Peyer's patch (tissue), 4 donors: Measurements from ENCODE around the gene NPLOC4. TPM values are rescaled to one million over a fixed set of nuclear protein-coding genes. Genes with fewer than 3 reads are reported as not detected.

Experiments
- DNase-seq, 3 donors: peaks; one replicate each; pipeline ENCODE4 v3.0.0-alpha.2; 2017 to 2019
- H3K27ac ChIP-seq, 4 donors: fragments of 200-600 bp; sonication (generic); one replicate each; pipeline ENCODE4 v1.5.1; 2016 to 2019
- H3K27me3 ChIP-seq, 2 donors: fragments of 200-600 bp; sonication (generic); one replicate each; pipeline ENCODE4 v1.5.1; 2019
- H3K36me3 ChIP-seq, 3 donors: fragments of 200-600 bp; sonication (generic); one replicate each; pipeline ENCODE4 v1.5.1; 2016 to 2019
- H3K4me1 ChIP-seq, 4 donors: fragments of 200-600 bp; sonication (generic); one replicate each; pipeline ENCODE4 v1.5.1; 2016 to 2019
- H3K4me3 ChIP-seq, 4 donors: fragments of 200-600 bp; sonication (generic); 1 replicate in 3 of 4; 2 replicates in 1 of 4; pipeline ENCODE4 v1.5.1; 2016 to 2019; ENCODE audit warnings: mild to moderate bottlenecking in 1 of 4
- H3K9me3 ChIP-seq, 4 donors: fragments of 200-600 bp; sonication (generic); one replicate each; pipeline ENCODE4 v1.5.1; 2016 to 2019; ENCODE audit warnings: mild to moderate bottlenecking in 1 of 4
- POLR2A ChIP-seq, 2 donors: fragments of 450-650 bp; IDR thresholded peaks; one replicate each; pipeline ENCODE4 v1.5.1; 2017; ENCODE audit warnings: antibody characterized with exemption in 2 of 2, mild to moderate bottlenecking in 2 of 2, moderate library complexity in 2 of 2
- total RNA-seq, 4 donors: library from RNA; depleted of rRNA; stranded (reverse); fragments of >200 nt; gene quantifications; one replicate each; pipeline ENCODE4 v1.1.0, GENCODE V29; 2016
- TF ChIP-seq, protein P1 (sequence below), 6 experiments: fragments of 450-650 bp in 4 of 6; fragments of 200-600 bp in 2 of 6; sonication (generic) in 1 of 6; IDR thresholded peaks; one replicate each; pipeline ENCODE4 v1.5.1; 2017 to 2019; ENCODE audit warnings: antibody characterized with exemption in 6 of 6, mild to moderate bottlenecking in 3 of 6, moderate library complexity in 1 of 6

NPLOC4 gene
- total RNA-seq, 4 donors from 2014 or later = 77.2 to 911 (median 122) TPM

DNA sequence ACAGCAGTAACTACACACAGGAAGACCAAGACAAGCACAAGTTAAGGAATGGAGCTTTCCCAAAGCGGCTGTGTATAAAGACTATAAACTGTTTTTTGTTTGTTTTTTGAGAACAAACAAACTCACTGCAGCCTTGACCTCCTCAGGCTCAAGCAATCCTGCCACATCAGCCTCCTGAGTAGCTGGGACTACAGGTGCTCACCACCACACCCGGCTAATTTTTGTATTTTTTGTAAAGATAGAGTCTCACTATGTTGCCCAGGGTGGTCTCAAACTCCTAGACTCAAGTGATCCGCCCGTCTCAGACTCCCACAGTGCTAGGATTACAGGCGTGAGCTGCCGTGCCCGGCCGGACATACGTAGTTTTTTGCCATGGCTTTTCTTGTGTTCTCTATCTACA lies 23.5 kb upstream of the NPLOC4 start:
- TF ChIP-seq, protein P1, sequence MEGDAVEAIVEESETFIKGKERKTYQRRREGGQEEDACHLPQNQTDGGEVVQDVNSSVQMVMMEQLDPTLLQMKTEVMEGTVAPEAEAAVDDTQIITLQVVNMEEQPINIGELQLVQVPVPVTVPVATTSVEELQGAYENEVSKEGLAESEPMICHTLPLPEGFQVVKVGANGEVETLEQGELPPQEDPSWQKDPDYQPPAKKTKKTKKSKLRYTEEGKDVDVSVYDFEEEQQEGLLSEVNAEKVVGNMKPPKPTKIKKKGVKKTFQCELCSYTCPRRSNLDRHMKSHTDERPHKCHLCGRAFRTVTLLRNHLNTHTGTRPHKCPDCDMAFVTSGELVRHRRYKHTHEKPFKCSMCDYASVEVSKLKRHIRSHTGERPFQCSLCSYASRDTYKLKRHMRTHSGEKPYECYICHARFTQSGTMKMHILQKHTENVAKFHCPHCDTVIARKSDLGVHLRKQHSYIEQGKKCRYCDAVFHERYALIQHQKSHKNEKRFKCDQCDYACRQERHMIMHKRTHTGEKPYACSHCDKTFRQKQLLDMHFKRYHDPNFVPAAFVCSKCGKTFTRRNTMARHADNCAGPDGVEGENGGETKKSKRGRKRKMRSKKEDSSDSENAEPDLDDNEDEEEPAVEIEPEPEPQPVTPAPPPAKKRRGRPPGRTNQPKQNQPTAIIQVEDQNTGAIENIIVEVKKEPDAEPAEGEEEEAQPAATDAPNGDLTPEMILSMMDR (IDR thresholded peaks at IDR 0.05) = no peak
- TF ChIP-seq POLR2A (IDR thresholded peaks at IDR 0.05) = no peak
- no peak overlapping the region for H3K27ac ChIP-seq

DNA sequence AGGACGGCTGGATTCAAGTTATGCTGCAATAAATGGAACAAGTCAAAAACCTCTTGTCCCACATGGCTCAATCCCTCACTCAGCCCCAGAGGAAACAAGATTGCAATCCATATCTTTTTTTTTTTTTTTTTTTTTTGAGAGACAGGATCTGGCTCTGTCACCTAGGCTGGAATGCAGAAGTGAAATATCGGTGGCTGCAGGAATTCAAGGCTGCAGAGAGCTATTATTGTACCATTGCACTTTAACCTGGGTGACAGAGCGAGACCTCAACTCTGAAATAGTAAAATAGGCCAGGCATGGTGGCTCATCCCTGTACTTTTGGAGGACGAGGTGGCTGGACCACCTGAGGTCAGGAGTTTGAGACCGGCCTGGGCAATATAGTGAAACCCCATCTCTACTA lies 22.1 kb upstream of the NPLOC4 start:
- no peak overlapping the region for H3K27ac ChIP-seq
- no peaks in the 10 kb centered on the region for H3K36me3 ChIP-seq
- TF ChIP-seq POLR2A (IDR thresholded peaks at IDR 0.05) = no peak
- TF ChIP-seq, protein P1 (IDR thresholded peaks at IDR 0.05) = no peak
- H3K4me1 ChIP-seq = no peaks in the 10 kb centered on the region
- DNase-seq = no peak
- no peaks in the 10 kb centered on the region for H3K27me3 ChIP-seq
- no peak overlapping the region for H3K4me3 ChIP-seq
- H3K9me3 ChIP-seq = no peaks in the 10 kb centered on the region

More for the DNA sequence above, 23.5 kb upstream of the NPLOC4 start:
- no peak for DNase-seq
- H3K27me3 ChIP-seq = no peaks in the 10 kb centered on the region
- peaks cover 0 to 5% (median 0%) of the 10 kb centered on the region in 3 donors for H3K36me3 ChIP-seq
- H3K4me3 ChIP-seq = no peak overlapping the region
- H3K9me3 ChIP-seq = no peaks in the 10 kb centered on the region
- peaks cover 0 to 6% (median 4%) of the 10 kb centered on the region in 4 donors for H3K4me1 ChIP-seq

DNA sequence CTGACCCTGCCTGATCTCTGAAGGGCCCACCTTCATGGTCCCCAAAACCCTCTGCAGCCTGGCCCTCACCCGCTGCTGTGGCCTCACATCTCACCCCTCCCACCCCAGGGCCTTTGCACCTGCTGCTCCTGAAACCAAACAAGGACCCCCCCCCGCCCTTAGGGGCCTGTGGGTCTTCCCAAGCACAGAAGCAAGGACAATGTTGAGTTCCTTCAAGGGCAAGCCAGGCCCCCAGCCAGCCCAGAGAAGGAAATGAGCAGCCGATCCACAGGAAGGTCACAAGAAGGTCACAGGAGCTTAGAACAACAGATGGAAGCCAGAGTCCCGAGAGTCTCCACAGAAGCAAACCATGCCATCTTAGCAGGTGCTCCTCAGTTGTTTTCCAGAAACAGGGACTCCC lies 19.9 kb upstream of the NPLOC4 start:
- DNase-seq = no peak

DNA sequence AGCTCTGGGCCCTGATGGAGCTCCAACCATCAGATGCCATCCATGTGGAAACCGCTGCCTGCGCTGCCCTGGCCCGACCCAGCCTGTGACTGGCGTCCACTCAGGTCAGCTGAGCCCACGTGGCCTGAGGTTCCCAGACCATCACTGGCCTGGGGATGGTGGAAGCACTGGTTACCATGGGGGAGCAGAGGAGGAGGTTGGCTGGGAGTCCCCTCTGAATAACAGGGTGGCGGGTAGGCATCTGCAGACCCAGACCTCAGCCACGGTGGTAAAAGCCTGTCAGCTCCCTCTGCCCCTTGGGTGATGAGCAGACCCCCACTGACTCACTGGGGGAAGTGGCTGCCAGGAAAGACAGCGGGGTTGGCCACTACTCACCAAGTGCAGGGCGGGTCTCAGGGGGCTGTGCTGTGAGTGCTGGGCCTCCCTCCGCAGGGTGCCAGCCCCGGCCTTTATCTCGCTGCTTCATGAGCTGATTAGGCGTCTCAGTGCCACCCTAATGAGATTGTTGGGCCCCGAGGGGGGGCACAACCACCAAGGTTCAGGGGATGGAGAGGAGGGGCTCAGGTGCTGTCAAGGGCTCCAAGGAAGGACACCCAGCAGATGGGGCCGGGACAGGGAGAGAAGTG lies 19.3 kb upstream of the NPLOC4 start, which contains the start of gene PDE6G:
Gene PDE6G (minus strand): TSS at position 425 of the 626 bp plus-strand sequence. CDS start 3,237 bp downstream, outside the sequence.
- no peaks in the 10 kb centered on the region for H3K4me1 ChIP-seq
- no peaks in the 10 kb centered on the region for H3K27me3 ChIP-seq
- H3K9me3 ChIP-seq = no peaks in the 10 kb centered on the region
- no peaks in the 10 kb centered on the region for H3K36me3 ChIP-seq
- no peak within 1 kb of the TSS for H3K4me3 ChIP-seq
- TF ChIP-seq, protein P1 (IDR thresholded peaks at IDR 0.05) = no peak
- no peak for TF ChIP-seq POLR2A (IDR thresholded peaks at IDR 0.05)
- no peak for DNase-seq
- no peak within 1 kb of the TSS for H3K27ac ChIP-seq

More for the DNA sequence above, 19.9 kb upstream of the NPLOC4 start:
- Histone ChIP-seq H3K4me3 (no peak overlapping the region), H3K9me3 (no peaks in the 10 kb centered on the region), H3K27me3 (no peaks in the 10 kb centered on the region), H3K36me3 (no peaks in the 10 kb centered on the region), H3K4me1 (no peaks in the 10 kb centered on the region), H3K27ac (no peak overlapping the region)
- TF ChIP-seq, protein P1 (IDR thresholded peaks at IDR 0.05) = no peak
- no peak for TF ChIP-seq POLR2A (IDR thresholded peaks at IDR 0.05)

DNA sequence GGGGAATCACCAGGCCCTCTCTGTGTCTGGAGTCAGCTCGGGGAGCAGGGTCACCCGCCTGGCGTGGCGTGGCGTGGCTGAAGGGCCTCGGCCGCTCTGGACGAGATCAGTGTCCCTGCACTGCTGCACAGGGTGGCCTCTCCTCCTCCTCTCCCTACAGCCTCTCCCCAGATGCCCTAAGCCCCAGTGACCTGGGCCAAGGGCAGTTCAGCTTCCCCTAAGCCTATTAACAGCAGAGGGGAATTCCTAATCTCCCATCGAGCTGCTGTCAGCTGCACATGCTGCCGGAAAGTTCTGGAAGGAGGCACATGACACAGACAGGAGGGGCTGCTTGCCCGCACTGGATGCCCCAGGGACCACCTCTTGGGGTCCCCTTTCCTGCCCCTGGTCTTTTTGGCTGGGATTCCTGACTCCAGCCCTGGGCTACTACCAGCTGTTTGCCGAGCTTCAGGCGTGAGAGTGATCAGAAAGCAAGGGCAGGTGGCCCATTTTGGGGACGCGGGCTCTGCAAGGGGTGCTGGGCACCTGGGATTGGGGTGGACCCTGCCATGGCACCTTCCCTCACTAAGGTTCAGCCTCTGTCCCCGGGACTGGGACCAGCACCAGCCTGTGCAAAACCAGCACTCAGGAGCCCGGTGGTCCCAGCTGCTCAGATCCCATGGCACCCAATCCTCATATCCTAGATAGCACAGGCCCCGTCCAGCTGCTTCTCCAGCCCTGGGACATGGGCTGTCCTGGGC lies 18.6 kb upstream of the NPLOC4 start:
- no peaks in the 10 kb centered on the region for H3K36me3 ChIP-seq
- DNase-seq = no peak
- no peaks in the 10 kb centered on the region for H3K4me1 ChIP-seq
- H3K27me3 ChIP-seq = no peaks in the 10 kb centered on the region
- H3K9me3 ChIP-seq = no peaks in the 10 kb centered on the region
- no peak overlapping the region for H3K27ac ChIP-seq
- no peak overlapping the region for H3K4me3 ChIP-seq
- no peak for TF ChIP-seq POLR2A (IDR thresholded peaks at IDR 0.05)
- TF ChIP-seq, protein P1 (IDR thresholded peaks at IDR 0.05) = no peak
